K562 (cell line): ENCODE data around the gene CLDN2. TPM values are rescaled to one million over a fixed set of nuclear protein-coding genes. Genes with fewer than 3 reads are reported as not detected.

Experiments used
- BCOR ChIP-seq: fragments of 450-650 bp; IDR thresholded peaks from 2 replicates; pipeline ENCODE4 v1.6.1; 2016
- ESRRA ChIP-seq: fragments of 450-650 bp; IDR thresholded peaks from 2 replicates; pipeline ENCODE4 v1.6.1; 2014; ENCODE audit warnings: low read depth, mild to moderate bottlenecking, moderate library complexity, borderline replicate concordance
- FUS ChIP-seq: fragments of 200-400 bp; formaldehyde crosslinking; optimal IDR thresholded peaks from 2 replicates; pipeline ENCODE3; 2017; ENCODE audit warnings: low read depth, low read length
- HEY1 ChIP-seq: fragments of 250-450 bp; sonication (Bioruptor Pico); IDR thresholded peaks from 2 replicates; pipeline ENCODE4 v1.5.0; 2020; ENCODE audit warnings: mild to moderate bottlenecking, moderate library complexity, borderline replicate concordance
- RBFOX2 ChIP-seq: fragments of 200-400 bp; formaldehyde crosslinking; IDR thresholded peaks from 2 replicates; pipeline ENCODE4 v1.6.1; 2017; ENCODE audit warnings: low read depth, mild to moderate bottlenecking, low read length, moderate library complexity
- ZKSCAN1 ChIP-seq: fragments of 150-350 bp; IDR thresholded peaks from 2 replicates; pipeline ENCODE4 v1.6.1; 2016; ENCODE audit warnings: low read depth, low read length
- polyA plus RNA-seq, 8 experiments: library from polyadenylated mRNA; depleted of rRNA in 4 of 8; stranded (reverse) in 5 of 8; unstranded in 3 of 8; fragments of >200 nt; fragmentation: Nextera tagmentation in 2 of 8; fragmentation: Illumina TruSeq in 1 of 8; extraction: Ambion mirVana in 2 of 8; extraction: Trizol in 1 of 8; gene quantifications; 2 replicates each; pipeline versions ENCODE4 v1.2.1 to v1.2.3, GENCODE V29; 2011 to 2014; ENCODE audit warnings: inconsistent platforms in 1 of 8, missing spikeins in 1 of 8
- total RNA-seq, 7 experiments: library from RNA; depleted of rRNA in 6 of 7; stranded (reverse); fragments of >200 nt in 6 of 7; fragmentation: Illumina TruSeq in 2 of 7; extraction: Trizol in 2 of 7; gene quantifications; 2 replicates each; pipeline versions ENCODE4 v1.2.1 to v1.2.3, GENCODE V29; 2011 to 2021; ENCODE audit warnings: low replicate concordance in 1 of 7
- TF ChIP-seq, protein P1 (sequence below), 2 experiments: fragments of 450-650 bp; formaldehyde crosslinking in 1 of 2; IDR thresholded peaks; 2 replicates each; pipeline versions ENCODE4 v1.4.0 to v1.6.1; 2014 to 2020; ENCODE audit warnings: mild to moderate bottlenecking in 2 of 2, borderline replicate concordance in 1 of 2, low read depth in 1 of 2

Gene CLDN2
- total and polyA plus RNA-seq, 9 of the 15 experiments (the other 6 are each of a cell fraction or from before 2014, with no cell fraction given): not detected

DNA sequence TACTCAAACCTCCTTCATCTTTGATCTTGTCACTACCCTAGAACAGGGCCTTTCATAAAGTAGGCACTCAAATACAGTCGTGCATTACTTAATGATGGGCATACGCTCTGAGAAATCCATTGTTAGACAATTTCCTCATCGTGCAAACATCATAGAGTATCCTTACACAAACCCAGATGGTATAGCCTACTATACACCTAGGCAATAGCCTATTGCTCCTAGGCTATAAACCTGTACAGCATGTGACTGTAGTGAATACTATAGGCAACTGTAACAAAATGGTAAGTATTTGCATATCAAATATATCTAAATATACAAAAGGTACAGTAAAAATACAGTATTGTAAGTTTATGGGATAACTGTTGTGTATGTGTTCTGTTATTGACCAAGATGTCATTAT is 31.9 kb downstream of the CLDN2 start (continued):
- TF ChIP-seq, protein P1, sequence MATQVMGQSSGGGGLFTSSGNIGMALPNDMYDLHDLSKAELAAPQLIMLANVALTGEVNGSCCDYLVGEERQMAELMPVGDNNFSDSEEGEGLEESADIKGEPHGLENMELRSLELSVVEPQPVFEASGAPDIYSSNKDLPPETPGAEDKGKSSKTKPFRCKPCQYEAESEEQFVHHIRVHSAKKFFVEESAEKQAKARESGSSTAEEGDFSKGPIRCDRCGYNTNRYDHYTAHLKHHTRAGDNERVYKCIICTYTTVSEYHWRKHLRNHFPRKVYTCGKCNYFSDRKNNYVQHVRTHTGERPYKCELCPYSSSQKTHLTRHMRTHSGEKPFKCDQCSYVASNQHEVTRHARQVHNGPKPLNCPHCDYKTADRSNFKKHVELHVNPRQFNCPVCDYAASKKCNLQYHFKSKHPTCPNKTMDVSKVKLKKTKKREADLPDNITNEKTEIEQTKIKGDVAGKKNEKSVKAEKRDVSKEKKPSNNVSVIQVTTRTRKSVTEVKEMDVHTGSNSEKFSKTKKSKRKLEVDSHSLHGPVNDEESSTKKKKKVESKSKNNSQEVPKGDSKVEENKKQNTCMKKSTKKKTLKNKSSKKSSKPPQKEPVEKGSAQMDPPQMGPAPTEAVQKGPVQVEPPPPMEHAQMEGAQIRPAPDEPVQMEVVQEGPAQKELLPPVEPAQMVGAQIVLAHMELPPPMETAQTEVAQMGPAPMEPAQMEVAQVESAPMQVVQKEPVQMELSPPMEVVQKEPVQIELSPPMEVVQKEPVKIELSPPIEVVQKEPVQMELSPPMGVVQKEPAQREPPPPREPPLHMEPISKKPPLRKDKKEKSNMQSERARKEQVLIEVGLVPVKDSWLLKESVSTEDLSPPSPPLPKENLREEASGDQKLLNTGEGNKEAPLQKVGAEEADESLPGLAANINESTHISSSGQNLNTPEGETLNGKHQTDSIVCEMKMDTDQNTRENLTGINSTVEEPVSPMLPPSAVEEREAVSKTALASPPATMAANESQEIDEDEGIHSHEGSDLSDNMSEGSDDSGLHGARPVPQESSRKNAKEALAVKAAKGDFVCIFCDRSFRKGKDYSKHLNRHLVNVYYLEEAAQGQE (IDR thresholded peaks at IDR 0.05; ENCODE audit: borderline replicate concordance): no peak
- TF ChIP-seq, protein P1 (CRISPR knock-in tag; IDR thresholded peaks at IDR 0.05; ENCODE audit: low read depth): no peak
- TF ChIP-seq ESRRA (no peak), RBFOX2 (no peak), BCOR (no peak), FUS (no peak), ZKSCAN1 (no peak), HEY1 (CRISPR knock-in tag) (no peak)
